NCI-H1092 (cell line): ENCODE data around the gene ARHGEF40.
A peak's percentile ranks its signal among the peaks of the same experiment; 100 is the strongest.
"Not testable (repeated sequence)": the region's sequence is repeated elsewhere in the genome, so short reads cannot be mapped to it uniquely, and the experiment has no call there.

Experiments used
- DNase-seq: peaks from one replicate; lab custom pipeline; 2025; lab: John Stamatoyannopoulos, UW

ARHGEF40 gene

DNA sequence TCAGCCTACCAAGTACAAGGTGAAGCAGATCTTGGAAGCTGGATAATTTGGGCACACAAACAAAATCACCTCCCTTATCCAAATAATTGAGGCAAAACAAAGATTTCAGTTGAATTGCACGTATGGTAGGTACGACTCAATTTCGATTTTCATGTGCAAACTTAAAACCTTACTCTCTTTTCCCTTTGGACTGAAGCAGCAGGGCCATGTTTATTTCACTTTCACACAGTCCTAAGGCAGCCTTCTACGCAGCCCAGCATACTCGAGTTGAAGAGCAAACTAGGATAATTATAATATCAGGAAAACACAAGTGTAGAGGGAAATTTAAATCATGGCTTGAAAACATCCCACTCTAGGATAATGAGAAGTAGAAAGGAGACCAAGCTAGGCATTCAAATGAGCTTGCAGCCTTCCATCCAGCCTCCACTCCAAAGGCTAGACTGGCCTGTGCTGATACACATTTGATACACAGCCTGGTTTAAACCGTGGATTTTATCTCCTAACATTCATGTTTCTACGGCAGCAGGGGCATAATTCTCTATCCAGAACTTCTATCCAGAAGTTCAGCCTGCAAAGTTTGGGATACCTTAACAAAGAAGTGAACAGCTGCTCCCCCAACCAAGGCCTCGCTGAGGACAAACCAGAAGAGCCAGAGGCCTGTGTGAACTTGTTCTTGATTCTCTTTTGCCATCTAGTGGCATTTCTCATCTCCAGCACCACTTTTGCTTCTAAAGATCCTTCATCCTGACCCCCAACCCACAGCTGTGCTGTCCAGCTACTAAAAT lies 30.3 kb upstream of the ARHGEF40 start:
- DNase-seq = peak; percentile 28

DNA sequence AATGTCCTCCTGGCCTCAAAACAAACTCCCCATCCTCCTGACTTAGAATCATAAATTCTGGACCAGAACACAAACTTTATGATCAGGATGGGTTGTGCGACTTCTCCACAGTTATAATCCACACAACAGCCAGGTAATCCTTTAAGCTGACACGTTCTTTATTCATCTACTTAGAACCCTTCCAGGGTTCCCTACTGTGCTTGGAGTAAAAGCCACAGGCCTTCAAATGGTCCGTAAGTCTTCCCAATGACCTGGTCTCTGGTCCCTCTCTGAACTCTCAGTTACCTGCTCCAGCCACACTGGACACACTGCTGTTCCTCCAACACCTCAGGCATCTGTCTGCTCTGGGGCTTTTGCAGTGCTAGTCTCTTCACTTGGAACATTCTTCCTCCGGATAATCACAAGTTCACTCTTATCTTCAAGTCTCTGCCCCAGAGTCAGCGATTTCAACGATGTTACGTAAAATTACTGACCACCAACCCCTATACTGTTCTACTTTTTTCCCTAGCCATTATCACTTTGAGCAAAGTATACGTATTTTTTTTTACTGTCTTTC lies 29.7 kb upstream of the ARHGEF40 start:
- DNase-seq = no peak

DNA sequence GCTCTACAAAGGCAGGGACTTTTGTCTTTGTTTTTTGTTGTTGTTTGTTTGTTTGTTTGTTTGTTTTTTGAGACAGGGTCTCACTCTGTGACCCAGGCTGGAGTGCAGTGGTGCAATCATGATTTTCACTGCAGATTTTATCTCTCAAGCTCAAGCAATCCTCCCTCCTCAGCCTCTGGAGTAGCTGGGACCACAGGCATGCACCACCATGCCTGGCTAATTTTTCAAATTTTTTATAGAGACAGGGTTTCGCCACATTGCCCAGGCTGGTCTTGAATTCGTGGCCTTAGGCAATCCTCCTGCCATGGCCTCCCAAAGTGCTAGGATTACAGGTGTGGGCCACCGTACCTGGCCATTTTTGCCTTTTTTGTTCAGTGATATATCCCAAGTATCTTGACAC lies 29.2 kb upstream of the ARHGEF40 start:
- not testable (repeated sequence) for DNase-seq

DNA sequence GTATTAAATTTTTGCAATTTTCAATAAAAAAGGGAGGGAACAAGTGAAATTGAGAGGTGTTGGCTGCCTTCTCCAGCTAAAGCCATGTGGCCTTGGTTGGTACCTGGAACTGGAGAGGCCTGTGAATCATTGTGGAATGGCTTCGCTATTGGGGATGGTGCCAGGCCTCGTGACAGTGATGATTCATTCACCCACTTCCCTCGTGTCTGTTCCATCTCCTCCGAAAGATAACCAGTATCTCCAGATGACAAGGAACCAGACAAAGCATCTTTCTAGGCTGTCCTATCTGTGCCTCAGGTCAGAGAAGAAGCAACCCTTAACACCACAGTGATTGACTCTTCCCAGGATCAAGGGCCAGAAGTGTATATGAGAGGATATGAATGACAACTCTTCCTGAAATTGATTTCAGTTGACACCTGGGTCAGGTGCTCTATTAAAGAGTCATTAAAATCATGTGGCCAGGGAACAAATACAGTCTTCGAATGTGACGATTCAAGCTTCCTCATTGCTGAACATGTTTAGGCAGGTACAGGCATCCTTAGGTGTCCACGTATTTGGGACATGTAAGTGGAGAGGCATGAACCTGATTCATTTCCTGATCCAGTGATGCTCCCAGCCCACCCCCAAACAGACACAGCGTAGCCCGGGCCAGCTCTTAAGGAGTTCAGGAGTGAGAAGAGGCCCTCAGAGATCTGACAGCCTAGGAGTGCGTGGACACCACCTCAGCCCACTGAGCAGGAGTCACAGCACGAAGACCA lies 28.2 kb upstream of the ARHGEF40 start, which contains the start of gene RNASE7:
Gene RNASE7 (plus strand): TSS at position 687 of the 758 bp plus-strand sequence. CDS start 631 bp downstream, outside the sequence.
- DNase-seq = no peak

DNA sequence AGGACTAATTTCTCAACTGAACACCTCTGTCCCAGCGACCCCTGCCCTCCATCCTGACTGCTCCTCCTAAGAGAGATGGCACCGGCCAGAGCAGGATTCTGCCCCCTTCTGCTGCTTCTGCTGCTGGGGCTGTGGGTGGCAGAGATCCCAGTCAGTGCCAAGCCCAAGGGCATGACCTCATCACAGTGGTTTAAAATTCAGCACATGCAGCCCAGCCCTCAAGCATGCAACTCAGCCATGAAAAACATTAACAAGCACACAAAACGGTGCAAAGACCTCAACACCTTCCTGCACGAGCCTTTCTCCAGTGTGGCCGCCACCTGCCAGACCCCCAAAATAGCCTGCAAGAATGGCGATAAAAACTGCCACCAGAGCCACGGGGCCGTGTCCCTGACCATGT lies 27.2 kb upstream of the ARHGEF40 start:
- DNase-seq = no peak

DNA sequence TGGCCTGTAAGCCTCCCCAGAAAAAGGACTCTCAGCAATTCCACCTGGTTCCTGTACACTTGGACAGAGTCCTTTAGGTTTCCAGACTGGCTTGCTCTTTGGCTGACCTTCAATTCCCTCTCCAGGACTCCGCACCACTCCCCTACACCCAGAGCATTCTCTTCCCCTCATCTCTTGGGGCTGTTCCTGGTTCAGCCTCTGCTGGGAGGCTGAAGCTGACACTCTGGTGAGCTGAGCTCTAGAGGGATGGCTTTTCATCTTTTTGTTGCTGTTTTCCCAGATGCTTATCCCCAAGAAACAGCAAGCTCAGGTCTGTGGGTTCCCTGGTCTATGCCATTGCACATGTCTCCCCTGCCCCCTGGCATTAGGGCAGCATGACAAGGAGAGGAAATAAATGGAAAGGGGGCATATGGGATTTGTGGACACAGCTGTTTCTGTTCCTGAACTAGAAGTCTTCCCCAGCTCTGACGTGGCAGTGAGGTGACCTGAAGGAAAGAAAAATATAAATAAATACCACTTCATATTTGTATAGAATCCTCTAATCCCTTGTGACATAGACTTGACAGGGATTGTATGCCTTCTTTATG lies 26.6 kb upstream of the ARHGEF40 start:
- DNase-seq = no peak

DNA sequence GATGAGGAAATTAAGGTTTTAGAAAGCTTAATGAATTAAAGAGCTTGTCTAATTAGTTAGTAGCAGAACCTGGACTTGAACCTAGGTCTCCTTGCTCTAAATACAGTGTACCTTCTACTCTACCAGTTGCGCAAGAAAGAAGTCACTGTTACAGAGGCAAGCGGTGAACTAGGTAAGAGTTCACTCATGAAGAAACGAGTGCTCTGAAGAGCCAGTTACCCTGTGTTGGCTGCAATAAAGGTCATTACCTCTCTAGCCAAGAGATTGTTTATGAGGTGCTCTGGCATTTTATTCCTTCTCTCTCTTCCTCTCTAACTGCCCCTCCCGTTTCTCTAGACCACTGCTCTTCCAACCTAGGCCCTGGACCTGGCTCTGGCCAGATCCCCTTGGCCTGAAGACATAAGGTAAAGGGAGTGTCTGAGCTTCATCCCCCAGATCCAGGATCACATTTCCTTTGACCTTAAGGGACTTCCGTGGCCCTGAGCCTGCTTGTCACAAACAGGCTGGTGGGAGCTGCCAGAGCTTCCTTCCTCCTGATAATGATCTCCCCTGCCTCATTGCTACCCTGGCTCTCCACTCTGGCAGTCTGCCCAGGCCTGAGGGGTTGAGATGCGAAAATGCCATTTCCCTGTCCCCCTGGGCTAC lies 26.0 kb upstream of the ARHGEF40 start:
- DNase-seq = no peak

DNA sequence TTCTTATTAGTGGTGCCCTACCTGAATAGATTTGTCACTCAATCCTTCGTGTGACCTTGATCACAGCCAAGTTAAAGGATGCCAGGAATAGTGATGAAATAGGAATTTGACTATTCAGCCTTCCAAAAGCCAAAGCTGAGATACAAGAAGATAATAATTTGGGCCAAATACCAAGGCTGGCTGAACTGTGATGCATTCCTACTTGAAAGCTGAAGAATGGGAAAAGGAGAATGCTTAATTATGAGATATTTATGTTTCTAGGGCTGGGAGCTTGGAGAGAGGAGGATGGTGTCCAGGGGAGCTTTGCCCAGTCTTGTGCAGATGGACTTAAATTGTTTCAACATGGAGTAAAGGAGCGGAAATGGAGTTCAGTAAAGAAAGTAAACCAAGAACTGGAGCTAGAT lies 22.7 kb upstream of the ARHGEF40 start:
- DNase-seq = no peak

DNA sequence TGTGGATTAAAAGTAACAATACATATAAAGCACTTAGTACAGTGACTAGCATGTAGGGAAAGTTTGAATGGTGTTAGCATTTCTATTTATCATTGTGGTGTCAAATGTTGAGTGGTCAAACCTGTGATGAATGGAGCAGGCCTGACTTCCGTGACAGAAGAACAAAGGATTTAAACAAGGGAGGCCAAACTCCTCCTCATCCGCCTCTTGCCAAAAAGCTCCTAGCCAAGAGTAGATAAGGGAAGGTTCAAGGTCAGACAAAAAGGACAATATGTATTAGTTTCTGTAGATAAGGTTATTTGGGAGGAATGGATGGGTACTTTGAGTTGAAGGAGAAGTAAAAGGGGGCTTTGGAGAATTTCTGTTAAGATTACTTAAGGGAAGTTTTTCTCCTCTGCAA lies 21.5 kb upstream of the ARHGEF40 start:
- no peak for DNase-seq

DNA sequence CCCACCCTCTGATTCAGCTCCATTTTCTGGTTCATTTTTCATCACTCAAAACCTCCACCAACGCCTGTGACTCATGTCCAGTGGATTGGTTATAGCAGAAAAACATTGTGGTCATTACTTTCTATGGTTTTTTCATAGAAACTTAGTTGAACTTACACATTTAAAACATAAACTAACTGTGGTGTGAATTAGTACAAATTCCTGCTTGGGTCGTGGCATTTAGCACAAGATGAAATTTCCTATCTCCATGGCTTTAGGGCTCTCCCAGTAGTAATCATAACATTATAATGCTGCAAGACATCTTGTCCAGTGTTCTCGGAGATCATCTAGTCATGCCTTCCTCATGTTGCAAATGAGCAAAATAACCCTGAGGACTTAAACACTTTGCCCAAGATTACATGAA lies 20.8 kb upstream of the ARHGEF40 start:
- DNase-seq = no peak

DNA sequence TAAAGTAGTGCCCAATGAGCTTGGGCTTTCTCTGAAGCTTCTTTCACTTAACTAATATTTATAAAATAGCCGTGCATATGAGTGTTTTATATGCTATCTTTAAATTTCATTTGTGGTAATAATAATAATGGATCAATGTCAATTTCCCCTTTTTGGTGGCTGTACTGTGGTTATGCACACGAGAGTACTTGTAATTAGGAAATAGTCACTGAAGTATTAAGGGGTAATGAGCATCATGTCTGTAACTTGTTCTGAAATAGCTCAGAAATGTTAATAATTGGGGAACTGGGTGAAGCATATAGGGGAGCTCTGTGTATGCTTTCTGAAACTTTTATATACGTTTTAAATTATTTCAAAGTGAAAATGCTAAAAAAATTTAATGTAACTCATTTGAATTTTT lies 19.5 kb upstream of the ARHGEF40 start:
- DNase-seq = no peak

DNA sequence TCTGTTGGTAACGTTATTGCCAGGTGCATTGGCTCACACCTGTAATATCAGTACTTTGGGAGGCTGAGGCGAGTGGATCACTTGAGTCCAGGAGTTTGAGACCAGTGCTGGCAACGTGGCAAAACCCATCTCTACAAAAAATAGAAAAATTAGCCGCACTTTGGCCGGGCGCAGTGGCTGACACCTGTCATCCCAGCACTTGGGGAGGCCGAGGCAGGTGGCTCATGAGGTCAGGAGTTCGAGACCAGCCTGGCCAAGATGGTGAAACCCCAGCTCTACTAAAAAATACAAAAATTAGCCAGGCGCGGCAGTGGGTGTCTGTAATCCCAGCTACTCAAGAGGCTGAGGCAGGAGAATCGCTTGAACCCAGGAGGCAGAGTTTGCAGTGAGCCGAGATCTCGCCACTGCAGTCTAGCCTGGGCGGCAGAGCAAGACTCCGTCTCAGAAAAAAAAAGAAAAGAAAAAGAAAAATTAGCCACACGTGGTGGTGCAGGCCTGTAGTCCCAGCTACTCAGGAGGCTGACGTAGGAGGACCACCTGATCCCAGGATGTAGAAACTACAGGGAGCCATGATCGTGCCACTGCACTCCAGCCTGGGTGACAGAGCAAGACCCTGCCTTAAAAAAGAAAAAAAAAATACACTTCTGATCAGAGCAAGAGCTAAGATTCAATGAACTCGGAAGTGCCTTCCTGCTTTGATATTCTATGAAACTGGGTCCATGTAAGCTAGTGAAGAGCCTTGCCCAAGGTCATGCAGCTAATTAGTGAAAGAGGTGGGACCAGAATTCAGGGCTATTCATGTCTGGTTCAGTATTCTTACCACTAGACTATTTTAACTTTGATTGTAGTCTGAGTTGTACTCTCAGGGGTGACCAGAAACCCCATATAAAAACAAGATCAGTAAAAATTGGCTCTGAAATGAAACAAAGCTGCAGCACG lies 16.7 kb upstream of the ARHGEF40 start:
- no peak for DNase-seq

DNA sequence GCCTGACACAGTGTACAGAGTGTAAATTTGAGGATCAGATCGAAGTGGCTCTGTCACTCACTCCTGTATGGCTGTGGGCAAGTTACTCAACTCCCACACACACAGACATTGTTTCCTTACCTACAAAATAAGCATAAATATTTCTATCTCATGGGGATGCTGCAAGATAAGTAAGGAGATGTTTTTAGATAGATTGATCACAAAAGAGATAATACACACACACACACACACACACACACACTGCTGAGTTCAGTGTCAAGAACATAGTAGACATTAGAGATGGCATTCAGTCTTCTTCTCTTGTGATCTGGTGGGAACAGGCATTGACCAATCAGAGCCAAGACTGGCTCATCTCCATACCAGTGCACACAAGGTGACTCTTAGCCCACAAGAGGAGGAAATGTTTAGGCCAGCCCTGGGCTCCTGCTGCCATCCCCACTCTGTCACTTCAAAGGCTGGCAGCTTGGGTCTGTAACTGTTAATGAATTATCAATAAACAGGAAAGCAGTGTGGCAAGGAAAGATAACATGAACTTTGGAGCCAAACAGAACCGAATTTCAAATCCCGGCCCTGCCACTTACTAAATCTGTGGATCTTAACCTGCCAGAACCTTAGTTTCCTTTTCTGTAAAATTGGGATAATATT lies 15.9 kb upstream of the ARHGEF40 start:
- no peak for DNase-seq

DNA sequence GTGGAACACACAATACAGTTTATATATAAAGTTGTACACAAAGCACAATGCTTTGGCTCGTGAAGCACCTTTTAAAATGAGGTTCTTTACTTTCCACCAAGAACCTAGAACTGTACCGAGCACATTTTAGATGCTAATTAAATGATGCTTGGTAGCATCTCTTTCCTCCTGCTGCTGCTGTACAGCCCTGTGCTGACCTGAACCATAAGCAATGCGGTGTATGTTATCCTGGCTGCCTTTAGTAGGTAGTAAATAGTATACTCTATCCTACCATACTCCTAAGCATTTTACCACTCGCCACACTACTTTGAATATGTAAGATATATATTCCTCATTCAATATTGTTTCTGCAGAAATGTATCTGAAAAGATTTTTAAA lies 15.3 kb upstream of the ARHGEF40 start:
- DNase-seq = no peak

DNA sequence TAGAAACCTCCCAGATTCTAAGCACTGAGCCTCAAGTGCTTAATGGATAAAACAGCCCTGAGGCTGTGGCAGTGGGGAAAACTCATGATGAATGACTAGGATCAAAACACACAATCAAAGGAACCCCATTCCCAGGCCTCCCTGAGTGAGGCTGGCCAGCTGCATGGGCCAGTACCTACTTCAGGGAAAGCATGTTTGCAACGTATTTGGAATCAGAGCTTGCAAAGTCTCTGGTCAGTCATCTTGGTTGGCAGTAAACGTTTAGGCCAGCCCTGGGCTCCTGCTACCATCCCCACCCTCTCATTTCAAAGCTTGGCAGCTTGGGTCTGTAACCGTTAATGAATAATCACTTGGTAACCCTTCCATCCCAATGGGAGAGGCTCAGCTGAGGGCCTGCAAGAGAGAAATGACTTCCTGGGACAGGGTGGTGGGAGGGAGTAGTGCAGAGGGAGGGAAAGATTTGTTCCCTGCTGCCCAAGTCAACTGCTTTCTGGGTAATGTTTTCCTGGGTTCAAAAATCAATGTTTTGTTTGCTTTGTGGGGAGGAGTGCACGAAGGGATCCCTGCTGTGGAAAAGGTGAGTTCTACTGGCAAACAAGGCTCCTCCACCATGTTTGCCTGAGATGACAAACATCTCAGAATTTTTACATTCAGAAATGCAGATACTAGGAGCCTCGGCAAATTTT lies 14.5 kb upstream of the ARHGEF40 start:
- no peak for DNase-seq

DNA sequence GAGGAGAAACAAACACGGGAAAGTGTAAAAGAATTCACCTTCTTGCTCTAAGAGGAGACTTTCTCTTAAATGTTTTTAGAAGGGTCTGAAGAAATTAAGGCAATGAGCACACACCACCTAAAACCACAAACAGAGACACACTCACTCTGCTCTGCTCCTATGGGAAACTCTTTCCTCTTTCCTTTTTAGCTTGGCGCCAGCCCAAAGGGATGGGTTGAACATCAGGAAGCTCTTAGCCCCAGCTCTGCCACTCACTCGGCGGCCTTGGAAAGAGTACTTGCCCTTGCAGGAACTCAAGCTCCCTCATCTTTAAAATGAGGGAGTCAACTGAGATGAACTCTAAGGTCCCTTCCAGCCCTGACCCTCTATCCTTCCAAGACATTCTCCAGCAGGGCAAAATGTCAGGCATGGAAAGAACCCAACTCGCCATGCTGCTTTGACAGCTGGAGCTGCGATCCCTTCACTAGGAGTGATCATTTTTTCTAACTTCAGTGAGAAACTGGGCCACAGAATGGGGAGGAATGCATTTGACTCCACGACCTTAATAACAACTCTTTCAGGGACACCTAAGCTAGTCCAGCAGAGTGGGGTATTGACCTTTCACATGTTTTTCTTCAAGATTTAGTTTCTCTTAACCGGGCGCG lies 13.5 kb upstream of the ARHGEF40 start:
- no peak for DNase-seq

DNA sequence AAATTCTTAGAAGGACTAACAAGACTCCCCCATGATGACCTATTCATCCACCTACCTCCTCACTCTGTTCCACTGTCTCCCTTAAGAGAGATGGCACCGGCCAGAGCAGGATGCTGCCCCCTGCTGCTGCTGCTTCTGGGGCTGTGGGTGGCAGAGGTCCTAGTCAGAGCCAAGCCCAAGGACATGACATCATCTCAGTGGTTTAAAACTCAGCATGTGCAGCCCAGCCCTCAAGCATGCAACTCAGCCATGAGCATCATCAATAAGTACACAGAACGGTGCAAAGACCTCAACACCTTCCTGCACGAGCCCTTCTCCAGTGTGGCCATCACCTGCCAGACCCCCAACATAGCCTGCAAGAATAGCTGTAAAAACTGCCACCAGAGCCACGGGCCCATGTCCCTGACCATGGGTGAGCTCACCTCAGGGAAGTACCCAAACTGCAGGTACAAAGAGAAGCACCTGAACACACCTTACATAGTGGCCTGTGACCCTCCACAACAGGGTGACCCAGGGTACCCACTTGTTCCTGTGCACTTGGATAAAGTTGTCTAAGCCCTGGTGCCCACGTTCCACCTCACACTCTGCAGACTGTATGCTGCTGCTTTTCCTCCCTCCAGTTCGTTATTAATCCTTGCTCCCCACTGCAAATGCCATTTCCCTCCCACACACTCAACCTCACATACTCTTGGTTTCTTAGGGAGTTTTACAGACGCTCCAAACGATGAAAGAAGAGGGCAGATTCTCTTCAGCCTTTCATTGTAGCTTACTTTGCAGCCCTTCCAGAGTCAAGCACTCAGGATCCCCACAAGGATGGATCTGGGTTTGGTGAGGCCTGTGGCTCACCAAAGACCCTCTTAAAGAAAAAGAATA lies 12.1 kb upstream of the ARHGEF40 start, which contains the start of gene RNASE8:
Gene RNASE8 (plus strand): TSS at position 20 of the 873 bp plus-strand sequence. CDS start 71 bp downstream, at position 91.
- DNase-seq = no peak

DNA sequence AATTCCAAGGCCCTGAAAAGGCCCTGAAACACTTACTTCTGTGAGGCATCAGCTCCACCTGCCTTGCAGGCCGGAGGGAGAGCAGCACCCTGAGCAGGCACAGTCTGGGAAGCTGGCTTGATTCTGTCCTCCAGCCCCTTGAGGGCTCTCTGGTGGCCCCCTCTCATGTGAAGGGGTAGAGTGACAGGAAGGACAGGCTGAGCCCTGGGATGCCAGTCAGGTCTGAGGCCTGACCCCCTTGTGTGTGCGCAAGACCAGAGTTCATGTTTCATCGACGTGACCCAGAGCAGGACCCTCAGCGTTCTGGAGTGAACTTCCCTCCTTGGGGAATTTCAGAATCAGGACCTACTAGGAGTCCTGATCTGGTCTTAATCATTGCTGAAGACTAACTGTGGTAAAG lies 11.2 kb upstream of the ARHGEF40 start:
- no peak for DNase-seq
